Calu3 (cell line): Measurements from ENCODE around the gene OPCML. TPM values are rescaled to one million over a fixed set of nuclear protein-coding genes. Genes with fewer than 3 reads are reported as not detected.

ENCODE experiments used
- BruUV-seq: library from RNA; stranded (reverse); fragments of 400-500 nt; replicated peaks from 2 replicates; lab custom pipeline; 2021; lab: Mats Ljungman, UMichigan
- CTCF ChIA-PET: fragments of 300-600 bp; sonication (Branson Sonifier 250); formaldehyde crosslinking; loops from one replicate; lab custom pipeline; 2022; ENCODE audit warnings: antibody characterized with exemption; lab: Charles Lee
- DNase-seq: peaks from one replicate; pipeline ENCODE4 v3.0.0; 2022
- H3K27ac Mint-ChIP-seq: one replicate; pipeline ENCODE4 v1.8.0; 2022; ENCODE audit warnings: mixed read lengths; ENCODE audit not compliant: unreplicated experiment
- H3K27me3 Mint-ChIP-seq: one replicate; pipeline ENCODE4 v1.8.0; 2022; ENCODE audit warnings: mixed read lengths; ENCODE audit not compliant: unreplicated experiment
- H3K36me3 Mint-ChIP-seq: one replicate; pipeline ENCODE4 v1.8.0; 2022; ENCODE audit warnings: mild to moderate bottlenecking, moderate library complexity, mixed read lengths; ENCODE audit not compliant: insufficient read depth, unreplicated experiment
- H3K4me1 Mint-ChIP-seq: one replicate; pipeline ENCODE4 v1.8.0; 2022; ENCODE audit warnings: mild to moderate bottlenecking, low read depth, mixed read lengths; ENCODE audit not compliant: unreplicated experiment
- H3K4me3 Mint-ChIP-seq: one replicate; pipeline ENCODE4 v1.8.0; 2022; ENCODE audit warnings: mild to moderate bottlenecking, low read depth, moderate library complexity, mixed read lengths; ENCODE audit not compliant: unreplicated experiment
- H3K9me3 Mint-ChIP-seq: one replicate; pipeline ENCODE4 v1.8.0; 2022; ENCODE audit warnings: low read depth, mixed read lengths; ENCODE audit not compliant: unreplicated experiment
- intact Hi-C: fragments of 100-400 bp; cut with micrococcal nuclease; formaldehyde crosslinking; loops from one replicate; pipeline ENCODE4 v1.10.0; 2022; ENCODE audit not compliant: unreplicated experiment
- total RNA-seq: library from RNA; stranded (reverse); gene quantifications from 2 replicates; pipeline ENCODE4 v1.2.3, GENCODE V29; 2022
- TF ChIP-seq, protein P1 (sequence below): fragments of 200-600 bp; IDR thresholded peaks from one replicate; pipeline ENCODE4 v1.8.0; 2022; ENCODE audit warnings: antibody characterized with exemption; ENCODE audit not compliant: unreplicated experiment

The OPCML gene
- total RNA-seq, 1 experiment from 2014 or later = not detected

DNA sequence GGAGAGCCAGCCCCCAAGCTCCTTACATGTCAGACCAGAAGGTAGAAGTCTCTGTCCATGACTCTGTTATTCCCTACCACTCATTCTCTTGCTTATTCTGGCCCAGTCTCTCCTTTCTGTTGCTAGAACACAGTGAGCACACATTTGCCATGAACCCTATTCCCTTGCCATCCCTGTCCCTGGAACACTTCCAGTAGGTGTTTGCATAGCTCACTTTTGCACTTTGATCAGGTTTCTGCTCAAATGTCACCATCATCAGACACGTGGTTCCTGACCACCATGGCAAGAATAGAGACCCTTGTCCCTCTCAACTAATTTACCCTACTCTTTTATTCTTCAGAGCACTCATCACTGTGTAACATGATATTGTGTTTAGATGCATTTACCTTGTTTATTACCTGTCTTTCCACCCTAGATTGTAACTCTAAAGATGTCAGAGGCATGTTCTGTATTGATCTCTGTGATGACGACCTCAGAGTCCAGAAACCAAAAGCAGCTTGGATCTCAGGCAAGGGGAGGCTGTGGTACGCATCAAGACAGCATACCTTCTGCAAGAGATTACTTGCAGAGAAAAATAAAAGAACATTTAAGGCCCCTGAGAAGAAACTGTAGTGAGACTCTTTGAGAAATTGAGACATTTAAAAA lies 606.4 kb downstream of the OPCML start:
- TF ChIP-seq, protein P1, sequence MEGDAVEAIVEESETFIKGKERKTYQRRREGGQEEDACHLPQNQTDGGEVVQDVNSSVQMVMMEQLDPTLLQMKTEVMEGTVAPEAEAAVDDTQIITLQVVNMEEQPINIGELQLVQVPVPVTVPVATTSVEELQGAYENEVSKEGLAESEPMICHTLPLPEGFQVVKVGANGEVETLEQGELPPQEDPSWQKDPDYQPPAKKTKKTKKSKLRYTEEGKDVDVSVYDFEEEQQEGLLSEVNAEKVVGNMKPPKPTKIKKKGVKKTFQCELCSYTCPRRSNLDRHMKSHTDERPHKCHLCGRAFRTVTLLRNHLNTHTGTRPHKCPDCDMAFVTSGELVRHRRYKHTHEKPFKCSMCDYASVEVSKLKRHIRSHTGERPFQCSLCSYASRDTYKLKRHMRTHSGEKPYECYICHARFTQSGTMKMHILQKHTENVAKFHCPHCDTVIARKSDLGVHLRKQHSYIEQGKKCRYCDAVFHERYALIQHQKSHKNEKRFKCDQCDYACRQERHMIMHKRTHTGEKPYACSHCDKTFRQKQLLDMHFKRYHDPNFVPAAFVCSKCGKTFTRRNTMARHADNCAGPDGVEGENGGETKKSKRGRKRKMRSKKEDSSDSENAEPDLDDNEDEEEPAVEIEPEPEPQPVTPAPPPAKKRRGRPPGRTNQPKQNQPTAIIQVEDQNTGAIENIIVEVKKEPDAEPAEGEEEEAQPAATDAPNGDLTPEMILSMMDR = no peak
- no peak for DNase-seq
- Mint-ChIP-seq H3K36me3 (no peaks in the 10 kb centered on the region), H3K27me3 (no peaks in the 10 kb centered on the region), H3K27ac (no peak overlapping the region), H3K9me3 (peaks cover 19% of the 10 kb centered on the region), H3K4me3 (no peak overlapping the region), H3K4me1 (no peaks in the 10 kb centered on the region)
- intact Hi-C loops = no loop called here
- CTCF ChIA-PET = no interaction called here
- BruUV-seq = no TSS peak

DNA sequence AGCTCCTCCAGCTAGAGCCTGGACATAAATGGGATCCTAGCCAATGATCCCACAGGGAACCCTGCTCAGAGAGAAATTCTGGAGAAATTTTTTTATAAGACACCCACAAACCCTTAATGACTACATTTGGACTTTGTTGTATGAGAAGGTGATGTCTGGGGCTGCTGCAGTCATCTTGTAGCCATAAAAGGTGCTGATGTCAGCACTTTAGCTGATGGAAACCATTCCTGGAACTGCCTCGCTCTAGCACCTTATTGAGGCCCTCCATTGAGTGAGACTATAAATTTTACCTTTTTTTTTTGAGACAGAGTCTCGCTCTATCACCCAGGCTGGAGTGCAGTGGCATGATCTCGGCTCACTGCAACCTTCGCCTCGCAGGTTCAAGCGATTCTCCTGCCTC lies 610.7 kb downstream of the OPCML start:
- BruUV-seq = no TSS peak
- Mint-ChIP-seq H3K9me3 (peaks cover 17% of the 10 kb centered on the region), H3K36me3 (no peaks in the 10 kb centered on the region)

DNA sequence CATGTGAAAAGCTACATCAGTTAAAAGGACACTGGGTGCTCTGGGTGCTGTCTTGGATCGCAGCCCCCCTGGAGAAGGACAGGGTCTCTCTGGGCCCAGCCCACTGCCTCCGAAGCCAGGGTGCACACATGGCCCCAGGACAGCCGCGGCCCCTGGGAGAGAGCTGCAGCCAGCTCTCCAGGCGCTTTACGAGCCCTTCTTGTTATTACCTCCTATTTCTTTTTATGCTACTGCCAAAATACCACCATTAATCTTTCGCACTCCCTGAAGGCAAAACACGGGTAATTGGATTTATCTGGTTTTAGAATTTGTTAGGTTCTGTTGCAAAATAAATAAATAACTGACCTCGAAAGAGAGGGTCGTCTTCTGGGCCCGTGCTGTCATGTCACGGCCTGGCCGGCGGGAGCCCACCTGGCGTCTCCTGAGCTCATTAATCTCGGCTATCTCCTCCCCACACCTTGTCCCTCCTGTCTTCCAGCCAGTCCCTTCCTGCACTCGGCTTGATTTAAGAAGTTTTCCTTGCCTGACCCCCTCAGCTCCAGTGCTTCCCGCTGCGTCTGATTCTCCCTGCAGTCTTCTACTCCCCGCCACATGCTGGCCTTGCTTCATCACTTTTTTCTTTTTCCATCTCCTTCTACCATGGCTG lies 611.7 kb downstream of the OPCML start:
- Mint-ChIP-seq H3K4me1 (no peaks in the 10 kb centered on the region), H3K36me3 (no peaks in the 10 kb centered on the region), H3K4me3 (no peak overlapping the region), H3K27me3 (no peaks in the 10 kb centered on the region), H3K27ac (no peak overlapping the region), H3K9me3 (peaks cover 22% of the 10 kb centered on the region)
- intact Hi-C loops = no loop called here
- DNase-seq = no peak
- CTCF ChIA-PET = no interaction called here
- BruUV-seq = no TSS peak
- TF ChIP-seq, protein P1 = no peak

More for the DNA sequence above, 610.7 kb downstream of the OPCML start:
- Mint-ChIP-seq H3K4me3 (no peak overlapping the region), H3K4me1 (no peaks in the 10 kb centered on the region), H3K27ac (no peak overlapping the region), H3K27me3 (no peaks in the 10 kb centered on the region)
- TF ChIP-seq, protein P1 = no peak
- intact Hi-C loops = no loop called here
- CTCF ChIA-PET = no interaction called here
- DNase-seq = no peak

DNA sequence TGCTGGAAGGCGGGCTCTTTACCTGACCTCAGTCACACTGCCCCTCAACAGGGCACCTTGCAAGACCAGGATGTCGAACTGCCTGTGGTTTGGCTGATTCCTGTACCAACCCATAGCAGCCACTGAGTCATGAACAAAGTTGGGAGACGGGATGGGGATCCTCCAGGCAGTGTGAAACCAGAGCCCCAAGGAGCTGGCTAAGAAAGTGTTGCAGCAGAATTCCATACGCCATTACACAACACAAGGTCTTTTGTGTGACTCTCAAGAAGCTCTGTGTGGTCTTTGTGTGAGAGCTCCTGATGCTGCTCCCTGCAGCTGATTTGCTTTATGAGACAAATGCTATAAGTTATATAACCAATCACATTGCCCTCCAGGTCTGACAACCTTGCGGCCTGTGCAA lies 617.7 kb downstream of the OPCML start:
- Mint-ChIP-seq H3K27ac (no peak overlapping the region), H3K4me1 (no peaks in the 10 kb centered on the region), H3K36me3 (no peaks in the 10 kb centered on the region), H3K4me3 (no peak overlapping the region), H3K9me3 (peaks cover 15% of the 10 kb centered on the region), H3K27me3 (no peaks in the 10 kb centered on the region)
- TF ChIP-seq, protein P1 = no peak
- intact Hi-C loops = no loop called here
- no TSS peak for BruUV-seq
- no peak for DNase-seq
- CTCF ChIA-PET = interaction anchor here (0.5 kb wide), 1 partner anchor 16 kb away, joined by 3 read pairs; no protein-coding TSS in a partner anchor
